D721Med (cell line): Measurements from ENCODE around the gene KRT82.

ENCODE experiments used
- DNase-seq: peaks from one replicate; pipeline ENCODE4 v3.0.0; 2011; ENCODE audit warnings: low spot score; ENCODE audit not compliant: insufficient read length
- FAIRE-seq: peaks from 2 replicates; lab custom pipeline; 2011; peaks lifted over from hg19 to GRCh38; lab: Jason Lieb, UNC
- CTCF ChIP-seq: IDR thresholded peaks from 2 replicates; pipeline ENCODE4 v1.5.1; 2012; ENCODE audit warnings: mild to moderate bottlenecking, control low read depth; ENCODE audit not compliant: insufficient read depth; ENCODE audit errors: missing control alignments

KRT82 gene

GRCh38 chr12:52445876-52446275 is 39.7 kb upstream of the KRT82 start:
- DNase-seq = no peak
- FAIRE-seq = no peak
- TF ChIP-seq CTCF = no peak

- FAIRE-seq = no peak
- DNase-seq = no peak
Observed at GRCh38 chr12:52444647-52445595, 38.8 kb upstream of the KRT82 start.

GRCh38 chr12:52443966-52444365 is 37.8 kb upstream of the KRT82 start:
- DNase-seq (no peak), FAIRE-seq (no peak)
- no peak for TF ChIP-seq CTCF

More at GRCh38 chr12:52444647-52445595, 38.8 kb upstream of the KRT82 start:
- no peak for TF ChIP-seq CTCF

- FAIRE-seq (no peak), DNase-seq (no peak)
- TF ChIP-seq CTCF = no peak
Observed at GRCh38 chr12:52442600-52443061, 36.5 kb upstream of the KRT82 start.

- no peak for FAIRE-seq
Observed at GRCh38 chr12:52441320-52441911, 35.3 kb upstream of the KRT82 start.

GRCh38 chr12:52440821-52441319 is 34.7 kb upstream of the KRT82 start:
- no peak for FAIRE-seq
- no peak for TF ChIP-seq CTCF
- no peak for DNase-seq

More at GRCh38 chr12:52441320-52441911, 35.3 kb upstream of the KRT82 start:
- TF ChIP-seq CTCF = no peak
- no peak for DNase-seq
